ENCODE measurements around the gene CELA2B.

GRCh38 chr1:15506831-15507230, 30.9 kb downstream of the CELA2B start:
- TF ChIP-seq POLR2A (IDR thresholded peaks at IDR 0.05) (no peak), CTCF (IDR thresholded peaks at IDR 0.05) (no peak), POLR2AphosphoS5 (IDR thresholded peaks at IDR 0.05) (no peak)
